Activated B cell treated with CpG ODN at 0.5 μM for 24 hours (primary cell): ENCODE data around the gene SKI. TPM values are rescaled to one million over a fixed set of nuclear protein-coding genes. Genes with fewer than 3 reads are reported as not detected.

ENCODE experiments used
- ATAC-seq: fragments of 200-7000 bp; cut with Tn5 transposase; one replicate; pipeline ENCODE4 v1.10.0; 2021; ENCODE audit warnings: low read depth, mild to moderate bottlenecking, moderate library complexity
- CTCF ChIA-PET: fragments of 350-600 bp; sonication (Branson Sonifier 250); formaldehyde crosslinking; loops from one replicate; lab custom pipeline; 2021; ENCODE audit warnings: antibody characterized with exemption; lab: Charles Lee
- POLR2A ChIA-PET: fragments of 350-600 bp; sonication (Branson Sonifier 250); formaldehyde crosslinking; loops from one replicate; lab custom pipeline; 2021; ENCODE audit warnings: antibody characterized with exemption; lab: Charles Lee
- DNase-seq: peaks from one replicate; pipeline ENCODE4 v3.0.0; 2022
- H3K27ac Mint-ChIP-seq: one replicate; pipeline ENCODE4 v1.8.0; 2020; ENCODE audit warnings: mixed read lengths
- H3K27me3 Mint-ChIP-seq: one replicate; pipeline ENCODE4 v1.8.0; 2021; ENCODE audit warnings: mixed read lengths
- H3K36me3 Mint-ChIP-seq: one replicate; pipeline ENCODE4 v1.8.0; 2021; ENCODE audit warnings: low read depth, mixed read lengths
- H3K4me1 Mint-ChIP-seq: one replicate; pipeline ENCODE4 v1.8.0; 2021; ENCODE audit warnings: mixed read lengths
- H3K4me3 Mint-ChIP-seq: one replicate; pipeline ENCODE4 v1.8.0; 2020; ENCODE audit warnings: mild to moderate bottlenecking, mixed read lengths
- H3K9me3 Mint-ChIP-seq: one replicate; pipeline ENCODE4 v1.8.0; 2020; ENCODE audit warnings: mixed read lengths
- CTCF ChIP-seq: fragments of 200-600 bp; IDR thresholded peaks from one replicate; pipeline ENCODE4 v1.8.0; 2022; ENCODE audit warnings: antibody characterized with exemption, mild to moderate bottlenecking
- intact Hi-C: fragments of 100-400 bp; cut with micrococcal nuclease; formaldehyde crosslinking; loops from one replicate; pipeline ENCODE4 v1.15.1; 2024
- total RNA-seq: library from RNA; stranded (reverse); gene quantifications from 2 replicates; pipeline ENCODE4 v1.2.3, GENCODE V29; 2022

SKI gene
- total RNA-seq, 1 donor from 2014 or later, result 37.6 TPM

GRCh38 chr1:2339206-2340085, 111.3 kb downstream of the SKI start:
- DNase-seq, result no peak
- CTCF ChIA-PET, result no interaction called here

GRCh38 chr1:2340086-2340917, 112.2 kb downstream of the SKI start:
- Mint-ChIP-seq H3K27ac (no peak overlapping the region), H3K36me3 (no peaks in the 10 kb centered on the region), H3K4me3 (no peak overlapping the region), H3K27me3 (no peaks in the 10 kb centered on the region), H3K4me1 (no peaks in the 10 kb centered on the region), H3K9me3 (no peaks in the 10 kb centered on the region)
- intact Hi-C loops, result no loop called here
- DNase-seq (no peak), ATAC-seq (no peak)
- ChIA-PET CTCF (no interaction called here), POLR2A (no interaction called here)
- TF ChIP-seq CTCF, result no peak

More at GRCh38 chr1:2339206-2340085, 111.3 kb downstream of the SKI start:
- POLR2A ChIA-PET, result no interaction called here
- no peak for ATAC-seq
- intact Hi-C loops, result no loop called here
- H3K4me1 Mint-ChIP-seq, result no peaks in the 10 kb centered on the region
- no peak overlapping the region for H3K4me3 Mint-ChIP-seq
- no peaks in the 10 kb centered on the region for H3K9me3 Mint-ChIP-seq
- no peaks in the 10 kb centered on the region for H3K36me3 Mint-ChIP-seq
- H3K27ac Mint-ChIP-seq, result no peak overlapping the region
- TF ChIP-seq CTCF, result no peak
- no peaks in the 10 kb centered on the region for H3K27me3 Mint-ChIP-seq

- DNase-seq (no peak), ATAC-seq (no peak)
- no peak for TF ChIP-seq CTCF
- Mint-ChIP-seq H3K9me3 (no peaks in the 10 kb centered on the region), H3K27ac (no peak overlapping the region), H3K4me1 (no peaks in the 10 kb centered on the region), H3K27me3 (no peaks in the 10 kb centered on the region), H3K4me3 (no peak overlapping the region), H3K36me3 (no peaks in the 10 kb centered on the region)
- intact Hi-C loops, result no loop called here
- ChIA-PET CTCF (no interaction called here), POLR2A (no interaction called here)
Measured at GRCh38 chr1:2340918-2341254, 112.8 kb downstream of the SKI start.

GRCh38 chr1:2341706-2342383, 113.7 kb downstream of the SKI start:
- Mint-ChIP-seq H3K27me3 (no peaks in the 10 kb centered on the region), H3K4me1 (no peaks in the 10 kb centered on the region), H3K36me3 (no peaks in the 10 kb centered on the region), H3K9me3 (no peaks in the 10 kb centered on the region), H3K27ac (no peak overlapping the region), H3K4me3 (no peak overlapping the region)
- intact Hi-C loops, result no loop called here
- CTCF ChIA-PET, result no interaction called here
- ATAC-seq, result no peak
- TF ChIP-seq CTCF, result no peak
- DNase-seq, result no peak
- POLR2A ChIA-PET, result no interaction called here
